Femur (tissue), 1 donor: ENCODE measurements around the gene PTPRG.

Experiments used
- DNase-seq: peaks from one replicate; pipeline ENCODE4 v3.0.0-alpha.2; 2017

Gene PTPRG

GRCh38 chr3:61908382-61908781, 347.0 kb downstream of the PTPRG start:
- DNase-seq, result no peak

GRCh38 chr3:61910732-61911131, 349.4 kb downstream of the PTPRG start:
- no peak for DNase-seq

- no peak for DNase-seq
Measured at GRCh38 chr3:61912158-61912557, 350.8 kb downstream of the PTPRG start.

- DNase-seq, result no peak
Measured at GRCh38 chr3:61913701-61914100, 352.3 kb downstream of the PTPRG start.

DNA sequence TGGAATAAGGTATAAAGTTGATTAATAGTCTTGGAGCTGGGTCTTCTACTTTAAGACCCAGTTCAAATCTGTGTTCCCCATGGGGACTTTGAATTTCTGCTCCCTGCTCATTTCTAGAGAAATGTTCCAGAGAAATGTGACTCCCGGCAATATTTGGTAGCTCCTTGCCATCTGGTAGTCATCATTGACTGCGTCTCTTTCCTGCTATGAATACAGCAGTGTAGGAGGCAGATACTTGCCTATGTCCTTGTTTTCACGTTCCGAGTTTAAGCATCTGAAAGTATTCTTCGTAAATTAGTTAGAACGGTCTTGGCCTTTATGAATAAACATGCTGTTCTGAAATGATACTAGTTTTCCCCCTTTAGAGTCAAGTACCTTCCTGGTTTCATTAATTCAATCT, 352.9 kb downstream of the PTPRG start:
- DNase-seq, result peak; percentile 33

- no peak for DNase-seq
Measured at GRCh38 chr3:61915296-61915695, 353.9 kb downstream of the PTPRG start.

- DNase-seq, result no peak
Measured at GRCh38 chr3:61919371-61919770, 358.0 kb downstream of the PTPRG start.

- no peak for DNase-seq
Measured at GRCh38 chr3:61922118-61922517, 360.7 kb downstream of the PTPRG start.

GRCh38 chr3:61924090-61924735, 362.8 kb downstream of the PTPRG start:
- DNase-seq, result no peak

DNA sequence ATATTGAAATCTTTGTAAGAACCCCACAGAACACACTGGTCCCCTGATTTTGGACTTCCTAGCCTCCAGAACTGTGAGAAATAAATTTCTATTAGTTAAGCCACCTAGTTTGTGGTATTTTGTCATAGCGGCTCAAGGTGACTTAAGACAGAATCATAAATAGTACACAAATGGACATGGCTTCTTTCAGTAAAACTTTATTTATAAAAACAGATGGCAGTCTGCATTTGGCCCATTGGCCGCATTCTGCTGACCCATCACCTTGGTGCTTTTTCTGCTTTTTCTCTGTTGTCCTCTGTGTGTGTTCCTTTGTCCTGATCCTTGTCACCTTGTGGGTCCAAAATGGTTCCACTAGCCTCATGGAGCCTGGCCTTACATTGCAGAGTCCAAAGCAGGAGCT, 363.6 kb downstream of the PTPRG start:
- no peak for DNase-seq

DNA sequence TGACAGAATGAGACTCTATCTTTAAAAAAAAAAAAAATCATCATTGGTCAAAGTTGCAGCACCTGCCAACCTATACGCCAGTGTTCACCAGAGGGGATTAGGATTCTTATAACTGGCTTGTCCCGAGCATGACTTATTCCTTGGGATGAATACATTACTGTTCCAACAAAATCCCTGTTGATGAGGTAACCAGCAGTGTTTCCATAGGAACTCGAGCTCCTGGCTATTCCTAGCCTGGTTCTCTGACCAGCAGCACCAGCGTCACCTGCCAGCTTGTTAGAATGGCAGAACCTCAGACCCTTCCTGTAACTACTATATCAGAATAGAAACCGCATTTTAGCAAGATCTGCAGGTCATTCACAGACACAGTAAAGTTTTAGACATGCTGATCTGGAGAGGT, 364.4 kb downstream of the PTPRG start:
- peak; percentile 67 for DNase-seq

DNA sequence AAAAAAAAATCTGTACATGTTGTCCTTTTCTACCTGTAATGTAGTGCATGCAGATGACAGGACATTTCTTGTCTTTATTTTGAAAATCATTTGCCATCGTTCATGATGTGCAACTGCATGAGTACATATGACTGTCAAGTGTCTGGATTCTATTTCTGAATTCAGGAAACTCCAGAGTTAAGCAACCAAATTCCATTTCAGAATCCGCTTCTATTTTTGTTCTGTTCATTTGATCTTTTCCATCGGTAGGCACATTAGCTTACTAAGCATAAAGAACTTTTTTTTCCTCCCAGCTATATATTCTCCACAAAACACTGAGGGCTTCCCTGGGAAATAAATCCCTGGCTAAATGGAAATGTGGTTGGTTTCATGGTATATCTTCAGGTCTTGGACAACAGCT, 365.6 kb downstream of the PTPRG start:
- no peak for DNase-seq

- peak; percentile 96 for DNase-seq
Measured at GRCh38 chr3:61927332-61927731, 366.0 kb downstream of the PTPRG start.

- peak; percentile 30 for DNase-seq
Measured at GRCh38 chr3:61928039-61928438, 366.7 kb downstream of the PTPRG start.

GRCh38 chr3:61928776-61929314, 367.5 kb downstream of the PTPRG start:
- no peak for DNase-seq

- no peak for DNase-seq
Measured at GRCh38 chr3:61929617-61930016, 368.2 kb downstream of the PTPRG start.

- no peak for DNase-seq
Measured at GRCh38 chr3:61932499-61932898, 371.1 kb downstream of the PTPRG start.

- no peak for DNase-seq
Measured at GRCh38 chr3:61933798-61934504, 372.6 kb downstream of the PTPRG start.

DNA sequence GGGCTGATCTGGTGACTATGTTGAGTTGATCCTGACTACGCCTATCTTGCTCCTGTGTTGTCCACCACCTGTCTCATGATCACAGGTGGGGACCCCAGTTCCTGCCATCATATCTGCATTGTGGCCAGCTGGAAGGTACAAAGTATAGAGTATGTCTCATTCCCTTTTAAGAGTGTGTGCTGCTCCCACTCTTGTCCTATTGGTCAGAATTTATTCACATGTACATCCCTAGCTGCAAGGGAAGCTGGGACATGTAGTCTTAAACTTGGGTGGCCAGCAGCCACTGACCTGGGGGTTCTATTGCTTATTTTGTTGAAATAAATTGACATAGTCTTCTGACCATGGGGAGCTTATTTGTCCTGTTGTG, 373.1 kb downstream of the PTPRG start:
- DNase-seq, result no peak

DNA sequence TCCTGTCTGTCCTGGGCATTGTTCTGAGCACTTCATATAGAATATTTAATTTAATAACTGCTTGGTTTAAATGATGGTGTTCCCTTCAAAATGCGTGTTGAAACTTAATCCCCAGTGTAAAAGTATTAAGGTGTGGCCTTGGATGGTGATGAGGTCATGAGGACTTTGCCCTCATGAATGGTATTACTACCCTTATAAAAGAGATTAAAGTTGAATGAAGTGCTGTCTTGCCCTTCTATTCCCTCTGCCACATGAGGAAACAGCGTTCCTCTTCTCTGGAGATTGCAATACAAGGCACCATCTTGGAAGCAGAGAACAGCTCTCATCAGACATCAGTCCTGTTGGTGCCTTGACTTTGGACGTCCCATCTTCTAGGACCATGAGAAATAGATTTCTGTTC, 374.4 kb downstream of the PTPRG start:
- no peak for DNase-seq

- DNase-seq, result no peak
Measured at GRCh38 chr3:61936344-61936937, 375.1 kb downstream of the PTPRG start.

DNA sequence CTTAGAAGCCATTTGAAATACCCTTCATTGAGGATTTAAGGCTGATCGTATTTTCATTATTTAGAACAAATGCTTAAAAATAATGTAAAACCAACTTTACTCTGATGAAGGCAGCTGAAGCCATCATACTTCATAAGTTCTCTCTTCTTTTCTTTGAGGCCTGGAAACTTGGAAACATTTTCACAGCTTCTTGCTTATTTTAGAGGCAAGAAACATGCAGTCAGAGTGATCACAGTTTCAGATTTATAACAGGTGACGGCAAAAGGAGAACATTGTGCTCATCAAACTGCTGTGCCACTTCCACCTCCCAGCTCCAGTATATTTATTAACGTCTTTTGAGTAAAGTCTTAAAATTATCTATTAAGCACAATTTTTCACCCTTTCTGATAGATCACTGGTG, 376.1 kb downstream of the PTPRG start:
- DNase-seq, result no peak

DNA sequence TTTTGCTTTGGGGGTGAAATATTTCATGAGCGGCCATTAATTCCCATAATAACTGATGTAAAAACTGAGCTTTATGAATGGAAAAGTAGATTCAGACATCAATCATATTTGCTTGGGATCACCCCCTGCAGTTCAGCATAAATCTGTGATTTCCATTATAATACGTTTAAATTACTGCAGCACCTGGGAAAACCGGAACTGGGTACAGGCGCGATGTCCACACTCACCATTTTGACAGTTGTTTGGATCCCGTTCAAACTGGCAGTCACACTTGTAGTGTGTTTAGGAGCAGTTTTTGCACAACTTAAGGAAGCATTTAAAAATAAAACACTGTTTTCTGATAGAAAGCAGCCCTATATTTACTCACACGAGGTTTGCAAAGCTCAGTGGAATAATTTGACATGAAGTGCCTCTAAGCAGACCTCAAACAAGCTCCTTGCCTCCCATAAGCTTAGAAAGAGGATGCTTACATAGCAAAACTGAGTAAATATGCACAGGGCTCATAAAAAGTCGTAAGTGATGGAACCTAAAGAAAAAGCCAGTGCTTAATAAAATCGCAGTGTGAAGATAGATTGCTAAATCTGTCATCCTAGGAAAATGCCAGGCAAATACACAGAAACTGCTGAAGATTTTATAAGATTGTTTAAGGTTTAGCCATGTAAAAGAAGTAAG, 377.6 kb downstream of the PTPRG start:
- DNase-seq, result no peak

DNA sequence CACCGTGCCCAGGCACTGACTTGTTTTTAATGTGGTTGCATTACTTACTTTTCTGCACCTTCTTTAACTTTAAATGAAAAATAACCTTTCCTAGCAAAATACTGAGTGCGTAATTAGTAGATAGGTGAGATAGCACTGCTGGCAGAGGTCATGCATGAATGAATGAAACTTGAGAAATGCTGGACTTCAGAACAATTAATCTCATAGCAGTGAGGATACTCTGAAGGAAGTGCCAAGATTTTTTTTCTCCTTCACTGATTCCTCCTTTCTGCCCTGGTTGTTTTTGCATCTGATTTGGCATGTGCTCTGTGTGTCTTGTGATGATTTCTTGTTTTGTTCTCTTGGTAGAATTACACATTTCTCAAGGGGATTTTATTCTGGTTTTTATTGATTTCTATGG, 378.9 kb downstream of the PTPRG start:
- DNase-seq, result no peak
